Measurements from ENCODE around the gene PTPN14. TPM values are rescaled to one million over a fixed set of nuclear protein-coding genes. Genes with fewer than 3 reads are reported as not detected.

The PTPN14 gene
- total RNA-seq, 1 donor from 2014 or later = 43.7 TPM

- no peak for DNase-seq
- intact Hi-C loops (cut with DNase I) = no loop called here
- H3K9me3 ChIP-seq = no peaks in the 10 kb centered on the region
- H3K27me3 ChIP-seq = no peaks in the 10 kb centered on the region
- H3K4me3 ChIP-seq = no peak overlapping the region
- no peak for ATAC-seq
- no peaks in the 10 kb centered on the region for H3K4me1 ChIP-seq
- H3K27ac ChIP-seq = no peak overlapping the region
- no peak for TF ChIP-seq CTCF (IDR thresholded peaks at IDR 0.05)
- peaks cover 19% of the 10 kb centered on the region for H3K36me3 ChIP-seq
These were observed 159.3 kb downstream of the PTPN14 start for GRCh38 chr1:214391873-214392645.

- ATAC-seq (no peak), DNase-seq (no peak)
- no peak overlapping the region for H3K27ac ChIP-seq
- peaks cover 26% of the 10 kb centered on the region for H3K36me3 ChIP-seq
- H3K4me3 ChIP-seq = no peak overlapping the region
- intact Hi-C loops (cut with DNase I) = no loop called here
- no peaks in the 10 kb centered on the region for H3K9me3 ChIP-seq
- no peak for TF ChIP-seq CTCF (IDR thresholded peaks at IDR 0.05)
- H3K27me3 ChIP-seq = no peaks in the 10 kb centered on the region
- H3K4me1 ChIP-seq = no peaks in the 10 kb centered on the region
These were observed 161.7 kb downstream of the PTPN14 start for GRCh38 chr1:214389734-214390133.

GRCh38 chr1:214386747-214387146, 164.7 kb downstream of the PTPN14 start:
- no peaks in the 10 kb centered on the region for H3K27me3 ChIP-seq
- no peak overlapping the region for H3K4me3 ChIP-seq
- no peak for ATAC-seq

GRCh38 chr1:214386333-214386732, 165.1 kb downstream of the PTPN14 start:
- no peaks in the 10 kb centered on the region for H3K9me3 ChIP-seq
- H3K27me3 ChIP-seq = no peaks in the 10 kb centered on the region
- H3K27ac ChIP-seq = no peak overlapping the region
- H3K4me3 ChIP-seq = no peak overlapping the region
- TF ChIP-seq CTCF (IDR thresholded peaks at IDR 0.05) = no peak
- ATAC-seq = no peak
- H3K4me1 ChIP-seq = no peaks in the 10 kb centered on the region
- intact Hi-C loops (cut with DNase I) = no loop called here
- DNase-seq = no peak
- peaks cover 30% of the 10 kb centered on the region for H3K36me3 ChIP-seq

More at GRCh38 chr1:214386747-214387146, 164.7 kb downstream of the PTPN14 start:
- no peak for TF ChIP-seq CTCF (IDR thresholded peaks at IDR 0.05)
- no peak overlapping the region for H3K27ac ChIP-seq
- H3K9me3 ChIP-seq = no peaks in the 10 kb centered on the region
- peaks cover 30% of the 10 kb centered on the region for H3K36me3 ChIP-seq
- intact Hi-C loops (cut with DNase I) = no loop called here
- no peaks in the 10 kb centered on the region for H3K4me1 ChIP-seq
- DNase-seq = no peak

GRCh38 chr1:214385428-214385827, 166.0 kb downstream of the PTPN14 start:
- Histone ChIP-seq H3K9me3 (no peaks in the 10 kb centered on the region), H3K4me3 (no peak overlapping the region), H3K27ac (no peak overlapping the region), H3K36me3 (peaks cover 35% of the 10 kb centered on the region), H3K4me1 (no peaks in the 10 kb centered on the region), H3K27me3 (no peaks in the 10 kb centered on the region)
- DNase-seq (no peak), ATAC-seq (no peak)
- TF ChIP-seq CTCF (IDR thresholded peaks at IDR 0.05) = no peak
- intact Hi-C loops (cut with DNase I) = no loop called here

All from upper lobe of right lung (tissue), 1 donor.